ENCODE data around the gene MAPKAPK2.

- TF ChIP-seq MEF2A (IDR thresholded peaks at IDR 0.05; ENCODE audit: borderline replicate concordance, low read depth) (no peak), EP300 (IDR thresholded peaks at IDR 0.05; ENCODE audit: borderline replicate concordance in 1 of 2, low read depth in 1 of 2, low read length in 1 of 2) (no peak), CTCF (IDR thresholded peaks at IDR 0.05) (no peak), EZH2phosphoT487 (IDR thresholded peaks at IDR 0.05; ENCODE audit: borderline replicate concordance, low read depth) (no peak)
Measured at GRCh38 chr1:206694171-206695124, 9.7 kb downstream of the MAPKAPK2 start.

Measured in SK-N-SH (cell line).